HepG2 (cell line): ENCODE measurements around the gene POC1A. TPM values are rescaled to one million over a fixed set of nuclear protein-coding genes. Genes with fewer than 3 reads are reported as not detected.

Experiments
- DMAP1 ChIP-seq: IDR thresholded peaks from 2 replicates; pipeline ENCODE4 v1.6.1; 2016
- DR1 ChIP-seq: sonication (generic); formaldehyde crosslinking; IDR thresholded peaks from 2 replicates; pipeline ENCODE4 v1.8.0; 2021; ENCODE audit warnings: mild to moderate bottlenecking, missing genetic modification reagents, inconsistent platforms
- FOXJ3 ChIP-seq: sonication (generic); formaldehyde crosslinking; IDR thresholded peaks from 2 replicates; pipeline ENCODE4 v1.4.0; 2020; ENCODE audit warnings: missing genetic modification reagents, mild to moderate bottlenecking, borderline replicate concordance
- HNF4G ChIP-seq, 2 experiments: sonication (generic) in 1 of 2; formaldehyde crosslinking in 1 of 2; IDR thresholded peaks; 2 replicates each; pipeline versions ENCODE4 v1.4.0 to v1.6.1; 2011 to 2020; ENCODE audit warnings: borderline replicate concordance in 2 of 2, low read depth in 2 of 2, mild to moderate bottlenecking in 2 of 2, low read length in 1 of 2, missing genetic modification reagents in 1 of 2, moderate library complexity in 1 of 2
- MYC ChIP-seq: sonication (generic); formaldehyde crosslinking; IDR thresholded peaks from 2 replicates; pipeline ENCODE4 v1.9.0; 2021; ENCODE audit warnings: missing genetic modification reagents, borderline replicate concordance
- POLR2AphosphoS2 ChIP-seq: IDR thresholded peaks from 2 replicates; pipeline ENCODE4 v1.6.1; 2011; ENCODE audit warnings: low read depth, low read length, improper control_type of control experiment
- RAD21 ChIP-seq: fragments of 450-650 bp; formaldehyde crosslinking; IDR thresholded peaks from 2 replicates; pipeline ENCODE4 v1.5.0; 2020; ENCODE audit warnings: mild to moderate bottlenecking
- RFX1 ChIP-seq: fragments of 450-650 bp; IDR thresholded peaks from 2 replicates; pipeline ENCODE4 v1.6.1; 2017
- ZIK1 ChIP-seq: sonication (generic); formaldehyde crosslinking; IDR thresholded peaks from 2 replicates; pipeline ENCODE4 v1.5.0; 2020; ENCODE audit warnings: mild to moderate bottlenecking, low read depth, missing genetic modification reagents, borderline replicate concordance
- ZNF326 ChIP-seq: sonication (generic); formaldehyde crosslinking; IDR thresholded peaks from 2 replicates; pipeline ENCODE4 v1.4.0; 2020; ENCODE audit warnings: missing genetic modification reagents, borderline replicate concordance
- ZNF333 ChIP-seq: sonication (generic); formaldehyde crosslinking; IDR thresholded peaks from 2 replicates; pipeline ENCODE4 v1.4.0; 2020; ENCODE audit warnings: mild to moderate bottlenecking, missing genetic modification reagents, borderline replicate concordance
- ZNF33B ChIP-seq: sonication (generic); formaldehyde crosslinking; IDR thresholded peaks from 2 replicates; pipeline ENCODE4 v1.5.1; 2020; ENCODE audit warnings: mild to moderate bottlenecking, missing genetic modification reagents
- ZNF607 ChIP-seq: sonication (generic); formaldehyde crosslinking; IDR thresholded peaks from 2 replicates; pipeline ENCODE4 v1.5.1; 2020; ENCODE audit warnings: missing genetic modification reagents, mild to moderate bottlenecking, borderline replicate concordance
- ZNF780A ChIP-seq: sonication (generic); formaldehyde crosslinking; IDR thresholded peaks from 2 replicates; pipeline ENCODE4 v1.8.0; 2022; ENCODE audit warnings: mild to moderate bottlenecking, missing genetic modification reagents, moderate library complexity
- ZNF878 ChIP-seq: sonication (generic); formaldehyde crosslinking; IDR thresholded peaks from 2 replicates; pipeline ENCODE4 v1.8.1; 2023; ENCODE audit warnings: mild to moderate bottlenecking, missing genetic modification reagents, moderate library complexity
- polyA plus RNA-seq, 8 experiments: library from polyadenylated mRNA; depleted of rRNA in 3 of 8; stranded (reverse) in 7 of 8; unstranded in 1 of 8; fragments of >200 nt; fragmentation: Illumina TruSeq in 4 of 8; extraction: Trizol in 4 of 8; gene quantifications; 2 replicates each; pipeline versions ENCODE4 v1.2.1 to v1.2.3, GENCODE V29; 2011 to 2016; ENCODE audit warnings: low read depth in 4 of 8, missing spikeins in 1 of 8, mixed read lengths in 1 of 8; ENCODE audit not compliant: insufficient read depth in 1 of 8
- total RNA-seq, 5 experiments: library from RNA; depleted of rRNA; stranded (reverse); fragments of >200 nt; fragmentation: Illumina TruSeq; extraction: Trizol; gene quantifications; 2 replicates each; pipeline ENCODE4 v1.2.3, GENCODE V29; 2016; ENCODE audit warnings: low read depth in 1 of 5
- TF ChIP-seq, protein P1 (sequence below): sonication (generic); formaldehyde crosslinking; IDR thresholded peaks from 2 replicates; pipeline ENCODE4 v1.8.0; 2022; ENCODE audit warnings: missing genetic modification reagents, low read depth, mild to moderate bottlenecking, borderline replicate concordance
- TF ChIP-seq, protein P2 (sequence below): sonication (generic); formaldehyde crosslinking; IDR thresholded peaks from 2 replicates; pipeline ENCODE4 v1.9.0; 2022; ENCODE audit warnings: missing genetic modification reagents, mild to moderate bottlenecking, borderline replicate concordance
- TF ChIP-seq, protein P3 (sequence below): sonication (generic); formaldehyde crosslinking; IDR thresholded peaks from 2 replicates; pipeline ENCODE4 v1.8.1; 2023; ENCODE audit warnings: mild to moderate bottlenecking, inconsistent platforms, moderate library complexity, missing genetic modification reagents, borderline replicate concordance
- TF ChIP-seq, protein P4 (sequence below): sonication (generic); formaldehyde crosslinking; IDR thresholded peaks from 2 replicates; pipeline ENCODE4 v1.4.0; 2020; ENCODE audit warnings: missing genetic modification reagents
- TF ChIP-seq, protein P5 (sequence below): sonication (generic); formaldehyde crosslinking; IDR thresholded peaks from 2 replicates; pipeline ENCODE4 v1.4.0; 2020; ENCODE audit warnings: missing genetic modification reagents
- TF ChIP-seq, protein P6 (sequence below): sonication (generic); formaldehyde crosslinking; IDR thresholded peaks from 2 replicates; pipeline ENCODE4 v1.4.0; 2020; ENCODE audit warnings: missing genetic modification reagents

The POC1A gene
- total and polyA plus RNA-seq, 2 of the 13 experiments (the other 11 are each of a cell fraction or from before 2014, with no cell fraction given), result 14.6 to 20.0 TPM

GRCh38 chr3:52144034-52144795 lies 10.0 kb downstream of the POC1A start (continued):
- TF ChIP-seq POLR2AphosphoS2 (no peak), ZNF33B (CRISPR knock-in tag) (no peak), HNF4G (IDR thresholded peaks at IDR 0.05; ENCODE audit: borderline replicate concordance, low read depth, low read length) (no peak), HNF4G (CRISPR knock-in tag; IDR thresholded peaks at IDR 0.05; ENCODE audit: borderline replicate concordance, low read depth) (no peak), ZNF333 (CRISPR knock-in tag) (no peak), RFX1 (no peak), RAD21 (peak; percentile 93), ZNF326 (CRISPR knock-in tag) (no peak), FOXJ3 (CRISPR knock-in tag) (no peak), ZNF878 (CRISPR knock-in tag) (no peak), ZIK1 (CRISPR knock-in tag) (no peak), ZNF607 (CRISPR knock-in tag) (no peak), DMAP1 (no peak), ZNF780A (CRISPR knock-in tag) (no peak), DR1 (CRISPR knock-in tag) (no peak), MYC (CRISPR knock-in tag) (no peak)
- TF ChIP-seq, protein P1, sequence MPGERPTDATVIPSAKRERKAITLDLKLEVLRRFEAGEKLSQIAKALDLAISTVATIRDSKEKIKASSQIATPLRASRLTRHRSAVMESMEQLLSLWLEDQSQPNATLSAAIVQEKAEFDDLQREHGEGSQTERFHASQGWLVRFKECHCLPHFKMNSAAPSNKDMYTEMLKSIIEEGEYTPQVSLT (CRISPR knock-in tag), result no peak
- TF ChIP-seq, protein P2, sequence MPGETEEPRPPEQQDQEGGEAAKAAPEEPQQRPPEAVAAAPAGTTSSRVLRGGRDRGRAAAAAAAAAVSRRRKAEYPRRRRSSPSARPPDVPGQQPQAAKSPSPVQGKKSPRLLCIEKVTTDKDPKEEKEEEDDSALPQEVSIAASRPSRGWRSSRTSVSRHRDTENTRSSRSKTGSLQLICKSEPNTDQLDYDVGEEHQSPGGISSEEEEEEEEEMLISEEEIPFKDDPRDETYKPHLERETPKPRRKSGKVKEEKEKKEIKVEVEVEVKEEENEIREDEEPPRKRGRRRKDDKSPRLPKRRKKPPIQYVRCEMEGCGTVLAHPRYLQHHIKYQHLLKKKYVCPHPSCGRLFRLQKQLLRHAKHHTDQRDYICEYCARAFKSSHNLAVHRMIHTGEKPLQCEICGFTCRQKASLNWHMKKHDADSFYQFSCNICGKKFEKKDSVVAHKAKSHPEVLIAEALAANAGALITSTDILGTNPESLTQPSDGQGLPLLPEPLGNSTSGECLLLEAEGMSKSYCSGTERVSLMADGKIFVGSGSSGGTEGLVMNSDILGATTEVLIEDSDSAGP (CRISPR knock-in tag), result peak; percentile 38; the same call in 1 of the 2 replicates
- TF ChIP-seq, protein P3, sequence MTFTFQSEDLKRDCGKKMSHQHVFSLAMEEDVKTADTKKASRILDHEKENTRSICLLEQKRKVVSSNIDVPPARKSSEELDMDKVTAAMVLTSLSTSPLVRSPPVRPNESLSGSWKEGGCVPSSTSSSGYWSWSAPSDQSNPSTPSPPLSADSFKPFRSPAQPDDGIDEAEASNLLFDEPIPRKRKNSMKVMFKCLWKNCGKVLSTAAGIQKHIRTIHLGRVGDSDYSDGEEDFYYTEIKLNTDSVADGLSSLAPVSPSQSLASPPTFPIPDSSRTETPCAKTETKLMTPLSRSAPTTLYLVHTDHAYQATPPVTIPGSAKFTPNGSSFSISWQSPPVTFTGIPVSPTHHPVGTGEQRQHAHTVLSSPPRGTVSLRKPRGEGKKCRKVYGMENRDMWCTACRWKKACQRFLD (CRISPR knock-in tag), result no peak
- TF ChIP-seq, protein P4, sequence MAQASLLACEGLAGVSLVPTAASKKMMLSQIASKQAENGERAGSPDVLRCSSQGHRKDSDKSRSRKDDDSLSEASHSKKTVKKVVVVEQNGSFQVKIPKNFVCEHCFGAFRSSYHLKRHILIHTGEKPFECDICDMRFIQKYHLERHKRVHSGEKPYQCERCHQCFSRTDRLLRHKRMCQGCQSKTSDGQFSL, result peak; percentile 66; the same call in 1 of the 2 replicates
- TF ChIP-seq, protein P5, sequence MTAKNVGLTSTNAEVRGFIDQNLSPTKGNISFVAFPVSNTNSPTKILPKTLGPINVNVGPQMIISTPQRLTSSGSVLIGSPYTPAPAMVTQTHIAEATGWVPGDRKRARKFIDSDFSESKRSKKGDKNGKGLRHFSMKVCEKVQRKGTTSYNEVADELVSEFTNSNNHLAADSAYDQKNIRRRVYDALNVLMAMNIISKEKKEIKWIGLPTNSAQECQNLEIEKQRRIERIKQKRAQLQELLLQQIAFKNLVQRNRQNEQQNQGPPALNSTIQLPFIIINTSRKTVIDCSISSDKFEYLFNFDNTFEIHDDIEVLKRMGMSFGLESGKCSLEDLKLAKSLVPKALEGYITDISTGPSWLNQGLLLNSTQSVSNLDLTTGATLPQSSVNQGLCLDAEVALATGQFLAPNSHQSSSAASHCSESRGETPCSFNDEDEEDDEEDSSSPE (CRISPR knock-in tag), result no peak
- TF ChIP-seq, protein P6, sequence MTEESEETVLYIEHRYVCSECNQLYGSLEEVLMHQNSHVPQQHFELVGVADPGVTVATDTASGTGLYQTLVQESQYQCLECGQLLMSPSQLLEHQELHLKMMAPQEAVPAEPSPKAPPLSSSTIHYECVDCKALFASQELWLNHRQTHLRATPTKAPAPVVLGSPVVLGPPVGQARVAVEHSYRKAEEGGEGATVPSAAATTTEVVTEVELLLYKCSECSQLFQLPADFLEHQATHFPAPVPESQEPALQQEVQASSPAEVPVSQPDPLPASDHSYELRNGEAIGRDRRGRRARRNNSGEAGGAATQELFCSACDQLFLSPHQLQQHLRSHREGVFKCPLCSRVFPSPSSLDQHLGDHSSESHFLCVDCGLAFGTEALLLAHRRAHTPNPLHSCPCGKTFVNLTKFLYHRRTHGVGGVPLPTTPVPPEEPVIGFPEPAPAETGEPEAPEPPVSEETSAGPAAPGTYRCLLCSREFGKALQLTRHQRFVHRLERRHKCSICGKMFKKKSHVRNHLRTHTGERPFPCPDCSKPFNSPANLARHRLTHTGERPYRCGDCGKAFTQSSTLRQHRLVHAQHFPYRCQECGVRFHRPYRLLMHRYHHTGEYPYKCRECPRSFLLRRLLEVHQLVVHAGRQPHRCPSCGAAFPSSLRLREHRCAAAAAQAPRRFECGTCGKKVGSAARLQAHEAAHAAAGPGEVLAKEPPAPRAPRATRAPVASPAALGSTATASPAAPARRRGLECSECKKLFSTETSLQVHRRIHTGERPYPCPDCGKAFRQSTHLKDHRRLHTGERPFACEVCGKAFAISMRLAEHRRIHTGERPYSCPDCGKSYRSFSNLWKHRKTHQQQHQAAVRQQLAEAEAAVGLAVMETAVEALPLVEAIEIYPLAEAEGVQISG (CRISPR knock-in tag), result 0 out of 2 replicates have a peak, but pooled peaks have one; percentile 37
